H9 (cell line): Measurements from ENCODE around the gene PGLYRP4. TPM values are rescaled to one million over a fixed set of nuclear protein-coding genes. Genes with fewer than 3 reads are reported as not detected.
A peak's percentile ranks its signal among the peaks of the same experiment; 100 is the strongest.

Experiments
- DNase-seq: peaks from one replicate; pipeline ENCODE4 v3.0.0-alpha.2; 2017
- H2AFZ ChIP-seq: one replicate; pipeline ENCODE4 v1.6.1; 2013; ENCODE audit warnings: mild to moderate bottlenecking, low read length, control low read depth, moderate library complexity
- H2AK5ac ChIP-seq: 2 replicates; pipeline ENCODE4 v1.6.1; 2013; ENCODE audit warnings: low read length, control low read depth, mixed read lengths; ENCODE audit not compliant: insufficient read length
- H2BK120ac ChIP-seq: one replicate; pipeline ENCODE4 v1.6.1; 2013; ENCODE audit warnings: low read depth, mild to moderate bottlenecking, low read length, control low read depth, inconsistent platforms; ENCODE audit not compliant: poor library complexity, severe bottlenecking
- H2BK12ac ChIP-seq: 2 replicates; pipeline ENCODE4 v1.6.1; 2013; ENCODE audit warnings: low read length, control low read depth, mixed read lengths, low read depth; ENCODE audit not compliant: insufficient read length
- H2BK15ac ChIP-seq: 2 replicates; pipeline ENCODE4 v1.6.1; 2013; ENCODE audit warnings: low read depth, low read length, control low read depth
- H2BK20ac ChIP-seq: one replicate; pipeline ENCODE4 v1.6.1; 2013; ENCODE audit warnings: low read depth, mild to moderate bottlenecking, low read length, control low read depth, inconsistent platforms; ENCODE audit not compliant: poor library complexity, severe bottlenecking
- H2BK5ac ChIP-seq: 2 replicates; pipeline ENCODE4 v1.6.1; 2013; ENCODE audit warnings: low read length, control low read depth, mixed read lengths; ENCODE audit not compliant: insufficient read length
- H3K14ac ChIP-seq: 2 replicates; pipeline ENCODE4 v1.6.1; 2013; ENCODE audit warnings: low read length, control low read depth; ENCODE audit not compliant: insufficient read depth
- H3K18ac ChIP-seq: 2 replicates; pipeline ENCODE4 v1.6.1; 2013; ENCODE audit warnings: low read depth, mild to moderate bottlenecking, mixed read lengths, low read length, control low read depth; ENCODE audit not compliant: insufficient read length
- H3K23ac ChIP-seq: 2 replicates; pipeline ENCODE4 v1.6.1; 2013; ENCODE audit warnings: low read length, control low read depth, mixed read lengths, low read depth; ENCODE audit not compliant: insufficient read length
- H3K23me2 ChIP-seq: 2 replicates; pipeline ENCODE4 v1.6.1; 2013; ENCODE audit warnings: low read depth, mild to moderate bottlenecking, mixed read lengths, low read length, control low read depth; ENCODE audit not compliant: insufficient read length, poor library complexity, severe bottlenecking
- H3K27ac ChIP-seq: 2 replicates; pipeline ENCODE4 v1.5.1; 2013; ENCODE audit warnings: low read length, control low read depth, mixed read lengths, low read depth; ENCODE audit not compliant: insufficient read length
- H3K27me3 ChIP-seq: 2 replicates; pipeline ENCODE4 v1.6.1; 2013; ENCODE audit warnings: low read length, control low read depth, inconsistent platforms; ENCODE audit not compliant: insufficient read depth
- H3K4ac ChIP-seq: 2 replicates; pipeline ENCODE4 v1.6.1; 2013; ENCODE audit warnings: low read depth, mild to moderate bottlenecking, control low read depth, inconsistent platforms, low read length, moderate library complexity
- H3K4me1 ChIP-seq: 2 replicates; pipeline ENCODE4 v1.6.1; 2013; ENCODE audit warnings: low read length, control low read depth, inconsistent platforms; ENCODE audit not compliant: insufficient read depth
- H3K4me2 ChIP-seq: 2 replicates; pipeline ENCODE4 v1.6.1; 2013; ENCODE audit warnings: low read length, control low read depth, mixed read lengths; ENCODE audit not compliant: insufficient read length, insufficient read depth
- H3K56ac ChIP-seq: 2 replicates; pipeline ENCODE4 v1.6.1; 2013; ENCODE audit warnings: low read depth, mild to moderate bottlenecking, mixed read lengths, low read length, control low read depth; ENCODE audit not compliant: insufficient read length
- H3K79me1 ChIP-seq: 2 replicates; pipeline ENCODE4 v1.6.1; 2013; ENCODE audit warnings: low read depth, mild to moderate bottlenecking, moderate library complexity, low read length, control low read depth, inconsistent platforms; ENCODE audit not compliant: insufficient read depth, poor library complexity, severe bottlenecking
- H3K79me2 ChIP-seq: 2 replicates; pipeline ENCODE4 v1.6.1; 2013; ENCODE audit warnings: low read length, control low read depth, inconsistent platforms; ENCODE audit not compliant: insufficient read depth
- H3K9ac ChIP-seq: 2 replicates; pipeline ENCODE4 v1.6.1; 2013; ENCODE audit warnings: low read length, control low read depth, mixed read lengths; ENCODE audit not compliant: insufficient read length; ENCODE audit errors: extremely low read depth
- H3K9me3 ChIP-seq: one replicate; pipeline ENCODE4 v1.6.1; 2013; ENCODE audit warnings: low read depth, low read length, inconsistent platforms; ENCODE audit not compliant: control insufficient read depth
- H3T11ph ChIP-seq: one replicate; pipeline ENCODE4 v1.6.1; 2013; ENCODE audit warnings: mild to moderate bottlenecking, low read length, control low read depth, inconsistent platforms
- H4K20me1 ChIP-seq: one replicate; pipeline ENCODE4 v1.6.1; 2013; ENCODE audit not compliant: control insufficient read depth, insufficient read length, insufficient read depth
- H4K5ac ChIP-seq: 2 replicates; pipeline ENCODE4 v1.6.1; 2013; ENCODE audit warnings: low read depth, mild to moderate bottlenecking, mixed read lengths, low read length, control low read depth; ENCODE audit not compliant: insufficient read length
- H4K8ac ChIP-seq: replicated peaks from 2 replicates; pipeline ENCODE4 v1.6.1; 2013; ENCODE audit warnings: low read length, control low read depth, mixed read lengths, low read depth; ENCODE audit not compliant: insufficient read length
- H4K91ac ChIP-seq: 2 replicates; pipeline ENCODE4 v1.6.1; 2013; ENCODE audit warnings: low read depth, mild to moderate bottlenecking, moderate library complexity, mixed read lengths, low read length, control low read depth; ENCODE audit not compliant: insufficient read length
- H3K27ac Mint-ChIP-seq, 3 experiments: 2 replicates in 2 of 3; 3 replicates in 1 of 3; pipeline ENCODE4 v1.8.0; 2020 to 2021; ENCODE audit warnings: mixed read lengths in 3 of 3, mild to moderate bottlenecking in 1 of 3, moderate library complexity in 1 of 3
- H3K27me3 Mint-ChIP-seq: 2 replicates; pipeline ENCODE4 v1.8.0; 2021; ENCODE audit warnings: low read depth, mild to moderate bottlenecking, moderate library complexity, mixed read lengths
- H3K36me3 Mint-ChIP-seq, 3 experiments: 2 replicates in 2 of 3; 3 replicates in 1 of 3; pipeline ENCODE4 v1.8.0; 2020 to 2021; ENCODE audit warnings: low read depth in 3 of 3, mixed read lengths in 3 of 3; ENCODE audit not compliant: insufficient read depth in 1 of 3
- H3K4me1 Mint-ChIP-seq, 2 experiments: 2 replicates each; pipeline ENCODE4 v1.8.0; 2020; ENCODE audit warnings: mixed read lengths in 2 of 2
- H3K4me3 Mint-ChIP-seq, 2 experiments: 2 replicates in 1 of 2; 3 replicates in 1 of 2; pipeline ENCODE4 v1.8.0; 2020 to 2021; ENCODE audit warnings: mild to moderate bottlenecking in 2 of 2, mixed read lengths in 2 of 2, moderate library complexity in 1 of 2
- H3K9me3 Mint-ChIP-seq, 2 experiments: 2 replicates in 1 of 2; 3 replicates in 1 of 2; pipeline ENCODE4 v1.8.0; 2020; ENCODE audit warnings: mild to moderate bottlenecking in 2 of 2, mixed read lengths in 2 of 2, moderate library complexity in 1 of 2
- WGBS: extraction: QIAGEN DNeasy Blood & Tissue Kit; methylation state at CpG from one replicate; pipeline ENCODE4 v1.1.7; 2013; ENCODE audit warnings: missing lambda C conversion rate, low lambda C conversion rate, mixed read lengths; ENCODE audit not compliant: insufficient read length; ENCODE audit errors: extremely low coverage; 5-methylcytosine and 5-hydroxymethylcytosine counted together
- total RNA-seq: library from RNA; stranded (reverse); gene quantifications from 2 replicates; pipeline ENCODE4 v1.2.1, GENCODE V29; 2021
- TF ChIP-seq, protein P1 (sequence below): fragments of 200-600 bp; sonication (generic); conservative IDR thresholded peaks from 3 replicates; pipeline ENCODE4 v1.8.0; 2021; ENCODE audit warnings: antibody characterized with exemption, mild to moderate bottlenecking

The PGLYRP4 gene
- total RNA-seq, 1 experiment from 2014 or later, result not detected

DNA sequence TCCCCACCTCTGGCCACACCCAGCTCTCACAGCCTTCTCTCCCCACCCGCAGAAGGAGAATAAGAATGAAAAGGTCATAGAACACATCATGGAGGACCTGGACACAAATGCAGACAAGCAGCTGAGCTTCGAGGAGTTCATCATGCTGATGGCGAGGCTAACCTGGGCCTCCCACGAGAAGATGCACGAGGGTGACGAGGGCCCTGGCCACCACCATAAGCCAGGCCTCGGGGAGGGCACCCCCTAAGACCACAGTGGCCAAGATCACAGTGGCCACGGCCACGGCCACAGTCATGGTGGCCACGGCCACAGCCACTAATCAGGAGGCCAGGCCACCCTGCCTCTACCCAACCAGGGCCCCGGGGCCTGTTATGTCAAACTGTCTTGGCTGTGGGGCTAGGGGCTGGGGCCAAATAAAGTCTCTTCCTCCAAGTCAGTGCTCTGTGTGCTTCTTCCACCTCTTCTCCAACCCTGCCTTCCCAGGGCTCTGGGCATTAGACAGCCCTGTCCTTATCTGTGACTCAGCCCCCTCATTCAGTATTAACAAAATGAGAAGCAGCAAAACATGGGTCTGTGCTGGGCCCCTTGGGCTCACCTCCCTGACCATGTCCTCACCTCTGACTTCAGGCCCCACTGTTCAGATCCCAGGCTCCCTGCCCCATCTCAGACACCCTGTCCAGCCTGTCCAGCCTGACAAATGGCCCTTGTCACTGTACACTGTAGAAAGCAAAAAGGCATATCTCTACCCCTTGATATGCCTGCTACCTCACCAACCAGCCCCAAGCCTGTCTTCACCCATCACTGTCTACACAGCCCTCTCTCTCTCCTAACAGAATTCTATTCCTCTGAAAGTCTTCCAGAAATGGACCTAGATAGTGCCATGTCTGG lies 12.2 kb upstream of the PGLYRP4 start:
- peak overlapping the region in 2 of 3 experiments; percentile 16 to 59; a peak in 2 of 7 replicates for H3K27ac Mint-ChIP-seq
- H3K9ac ChIP-seq, result no peak overlapping the region
- H2BK15ac ChIP-seq, result no peak overlapping the region
- H3K79me2 ChIP-seq, result no peaks in the 10 kb centered on the region
- no peak overlapping the region for H4K91ac ChIP-seq
- peaks cover 2% of the 10 kb centered on the region for H3K27me3 Mint-ChIP-seq
- peak; percentile 13 for DNase-seq
- H2AK5ac ChIP-seq, result no peak overlapping the region
- H3K4me2 ChIP-seq, result no peak overlapping the region
- no peak overlapping the region for H3K4ac ChIP-seq
- H3K23ac ChIP-seq, result no peak overlapping the region
- no peak overlapping the region for H2BK120ac ChIP-seq
- H3K56ac ChIP-seq, result no peak overlapping the region
- H2BK5ac ChIP-seq, result no peak overlapping the region
- no peaks in the 10 kb centered on the region for H3K27me3 ChIP-seq
- WGBS, result no CpG with 5 or more reads among the region's 11 CpGs
- peaks cover 0 to 10% of the 10 kb centered on the region in 2 experiments; a peak in 2 of 5 replicates for H3K9me3 Mint-ChIP-seq
- no peak overlapping the region for H4K8ac ChIP-seq
- H2BK20ac ChIP-seq, result no peak overlapping the region
- no peak overlapping the region for H3T11ph ChIP-seq
- no peak overlapping the region for H3K27ac ChIP-seq
- H3K79me1 ChIP-seq, result no peaks in the 10 kb centered on the region
- no peak overlapping the region for H3K18ac ChIP-seq
- H4K20me1 ChIP-seq, result no peaks in the 10 kb centered on the region
- no peak overlapping the region for H3K4me3 Mint-ChIP-seq
- no peaks in the 10 kb centered on the region for H3K36me3 Mint-ChIP-seq
- no peak overlapping the region; the same call in 1 of the 2 replicates for H3K14ac ChIP-seq
- H3K9me3 ChIP-seq, result no peaks in the 10 kb centered on the region
- TF ChIP-seq, protein P1, sequence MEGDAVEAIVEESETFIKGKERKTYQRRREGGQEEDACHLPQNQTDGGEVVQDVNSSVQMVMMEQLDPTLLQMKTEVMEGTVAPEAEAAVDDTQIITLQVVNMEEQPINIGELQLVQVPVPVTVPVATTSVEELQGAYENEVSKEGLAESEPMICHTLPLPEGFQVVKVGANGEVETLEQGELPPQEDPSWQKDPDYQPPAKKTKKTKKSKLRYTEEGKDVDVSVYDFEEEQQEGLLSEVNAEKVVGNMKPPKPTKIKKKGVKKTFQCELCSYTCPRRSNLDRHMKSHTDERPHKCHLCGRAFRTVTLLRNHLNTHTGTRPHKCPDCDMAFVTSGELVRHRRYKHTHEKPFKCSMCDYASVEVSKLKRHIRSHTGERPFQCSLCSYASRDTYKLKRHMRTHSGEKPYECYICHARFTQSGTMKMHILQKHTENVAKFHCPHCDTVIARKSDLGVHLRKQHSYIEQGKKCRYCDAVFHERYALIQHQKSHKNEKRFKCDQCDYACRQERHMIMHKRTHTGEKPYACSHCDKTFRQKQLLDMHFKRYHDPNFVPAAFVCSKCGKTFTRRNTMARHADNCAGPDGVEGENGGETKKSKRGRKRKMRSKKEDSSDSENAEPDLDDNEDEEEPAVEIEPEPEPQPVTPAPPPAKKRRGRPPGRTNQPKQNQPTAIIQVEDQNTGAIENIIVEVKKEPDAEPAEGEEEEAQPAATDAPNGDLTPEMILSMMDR, result no peak
- H3K4me1 ChIP-seq, result no peaks in the 10 kb centered on the region
- H3K4me1 Mint-ChIP-seq, result no peaks in the 10 kb centered on the region
- H2BK12ac ChIP-seq, result no peak overlapping the region
- no peaks in the 10 kb centered on the region for H3K23me2 ChIP-seq
- H4K5ac ChIP-seq, result no peak overlapping the region
- no peak overlapping the region for H2AFZ ChIP-seq
